C4-2B (cell line): ENCODE data around the gene RAPGEF3.

Experiments used
- H3K27ac ChIP-seq: fragments of 450-650 bp; 2 replicates; pipeline ENCODE4 v1.5.1; 2017
- CTCF ChIP-seq: fragments of 450-650 bp; conservative IDR thresholded peaks from 2 replicates; pipeline ENCODE4 v1.5.1; 2017; ENCODE audit warnings: mild to moderate bottlenecking
- ZFX ChIP-seq: fragments of 450-650 bp; IDR thresholded peaks from 2 replicates; pipeline ENCODE4 v1.6.1; 2017

Gene RAPGEF3

GRCh38 chr12:47717443-47718193 lies 41.1 kb downstream of the RAPGEF3 start:
- peak overlapping the region; percentile 28 for H3K27ac ChIP-seq
- TF ChIP-seq CTCF: peak; percentile 89
- no peak for TF ChIP-seq ZFX

GRCh38 chr12:47717046-47717442 lies 41.6 kb downstream of the RAPGEF3 start:
- no peak overlapping the region; the same call in 1 of the 2 replicates for H3K27ac ChIP-seq
- TF ChIP-seq ZFX (no peak), CTCF (no peak)

- peak overlapping the region; percentile 63 for H3K27ac ChIP-seq
- no peak for TF ChIP-seq CTCF
- no peak for TF ChIP-seq ZFX
Measured at GRCh38 chr12:47715877-47716548, 42.7 kb downstream of the RAPGEF3 start.

GRCh38 chr12:47715393-47715876 lies 43.2 kb downstream of the RAPGEF3 start:
- peak overlapping the region; percentile 63 for H3K27ac ChIP-seq

GRCh38 chr12:47714826-47715386 lies 43.8 kb downstream of the RAPGEF3 start:
- no peak for TF ChIP-seq ZFX
- TF ChIP-seq CTCF: no peak
- H3K27ac ChIP-seq: peak overlapping the region; percentile 63; the same call in 1 of the 2 replicates

More at GRCh38 chr12:47715393-47715876, 43.2 kb downstream of the RAPGEF3 start:
- TF ChIP-seq CTCF (peak; percentile 90), ZFX (no peak)

GRCh38 chr12:47712171-47712570 lies 46.5 kb downstream of the RAPGEF3 start:
- TF ChIP-seq ZFX (no peak), CTCF (no peak)
- H3K27ac ChIP-seq: no peak overlapping the region

- H3K27ac ChIP-seq: no peak overlapping the region
- TF ChIP-seq ZFX (no peak), CTCF (no peak)
Measured at GRCh38 chr12:47711448-47711847, 47.2 kb downstream of the RAPGEF3 start.
